Measurements from ENCODE around the gene OCSTAMP.

- TF ChIP-seq, protein P1, sequence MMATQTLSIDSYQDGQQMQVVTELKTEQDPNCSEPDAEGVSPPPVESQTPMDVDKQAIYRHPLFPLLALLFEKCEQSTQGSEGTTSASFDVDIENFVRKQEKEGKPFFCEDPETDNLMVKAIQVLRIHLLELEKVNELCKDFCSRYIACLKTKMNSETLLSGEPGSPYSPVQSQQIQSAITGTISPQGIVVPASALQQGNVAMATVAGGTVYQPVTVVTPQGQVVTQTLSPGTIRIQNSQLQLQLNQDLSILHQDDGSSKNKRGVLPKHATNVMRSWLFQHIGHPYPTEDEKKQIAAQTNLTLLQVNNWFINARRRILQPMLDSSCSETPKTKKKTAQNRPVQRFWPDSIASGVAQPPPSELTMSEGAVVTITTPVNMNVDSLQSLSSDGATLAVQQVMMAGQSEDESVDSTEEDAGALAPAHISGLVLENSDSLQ (IDR thresholded peaks at IDR 0.05) = no peak
- TF ChIP-seq HDGF (IDR thresholded peaks at IDR 0.05; ENCODE audit: borderline replicate concordance) (no peak), TARDBP (IDR thresholded peaks at IDR 0.05) (no peak), L3MBTL2 (conservative IDR thresholded peaks at IDR 0.05) (no peak), SP1 (IDR thresholded peaks at IDR 0.05) (no peak), SUZ12 (IDR thresholded peaks at IDR 0.05) (no peak), ELF4 (IDR thresholded peaks at IDR 0.05) (no peak), ARNT (IDR thresholded peaks at IDR 0.05) (no peak), NFRKB (IDR thresholded peaks at IDR 0.05) (no peak), FOXK2 (IDR thresholded peaks at IDR 0.05) (no peak)
Observed at GRCh38 chr20:46563170-46563859, 12.9 kb upstream of the OCSTAMP start.
